ENCODE data around the gene STPG3. TPM values are rescaled to one million over a fixed set of nuclear protein-coding genes. Genes with fewer than 3 reads are reported as not detected.
A peak's percentile ranks its signal among the peaks of the same experiment; 100 is the strongest.

STPG3 gene
- total RNA-seq, 4 donors from 2014 or later: not detected

DNA sequence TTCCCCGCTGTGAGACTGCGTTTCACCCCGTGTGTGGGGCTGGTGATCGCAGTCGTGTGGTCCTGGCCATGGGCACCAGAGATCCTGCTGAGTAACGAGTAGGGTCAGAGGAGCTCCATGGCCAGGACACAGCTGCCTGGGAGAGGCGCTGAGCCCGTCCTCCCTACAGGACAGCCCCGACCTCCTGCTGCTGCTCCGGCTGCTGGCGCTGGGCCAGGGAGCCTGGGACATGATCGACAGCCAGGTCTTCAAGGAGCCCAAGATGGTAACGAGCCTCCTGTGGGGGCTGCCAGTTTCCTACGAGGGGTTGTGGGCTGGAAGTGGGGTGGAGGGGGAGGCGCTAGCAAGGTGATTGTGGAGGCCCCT lies 15.1 kb downstream of the STPG3 start:
- DNase-seq (ENCODE audit: extremely low spot score): no peak

GRCh38 chr9:137266585-137267453 lies 15.7 kb downstream of the STPG3 start:
- Histone ChIP-seq H3K9me3 (no peaks in the 10 kb centered on the region), H3K36me3 (peaks cover 29 to 88% (median 63%) of the 10 kb centered on the region in 4 donors), H3K27ac (replicated peaks in 1 of 4) (no peak overlapping the region), H3K4me1 (peaks cover 26 to 42% (median 28%) of the 10 kb centered on the region in 4 donors), H3K4me3 (no peak overlapping the region), H3K27me3 (peaks cover 0 to 6% (median 0%) of the 10 kb centered on the region in 4 donors)
- WGBS: 89% methylated on average over 26 of the region's 34 CpGs
- no peak for DNase-seq (ENCODE audit: extremely low spot score)
- intact Hi-C loops (cut with DNase I): no loop called here
- no peak for TF ChIP-seq EP300 (IDR thresholded peaks at IDR 0.05)
- TF ChIP-seq POLR2A (IDR thresholded peaks at IDR 0.05; ENCODE audit: low read depth): no peak
- TF ChIP-seq POLR2AphosphoS5 (IDR thresholded peaks at IDR 0.05): no peak
- TF ChIP-seq CTCF (IDR thresholded peaks at IDR 0.05): no peak

More for the DNA sequence above, 15.1 kb downstream of the STPG3 start:
- H3K4me3 ChIP-seq: no peak overlapping the region
- H3K4me1 ChIP-seq: peaks cover 27 to 35% (median 30%) of the 10 kb centered on the region in 4 donors
- peaks cover 0 to 3% (median 0%) of the 10 kb centered on the region in 4 donors for H3K27me3 ChIP-seq
- 70% methylated on average over 4 of the region's 15 CpGs for WGBS
- H3K27ac ChIP-seq (replicated peaks in 1 of 4): no peak overlapping the region
- peaks cover 29 to 81% (median 57%) of the 10 kb centered on the region in 4 donors for H3K36me3 ChIP-seq
- intact Hi-C loops (cut with DNase I): no loop called here
- TF ChIP-seq POLR2AphosphoS5 (IDR thresholded peaks at IDR 0.05) (no peak), EP300 (IDR thresholded peaks at IDR 0.05) (no peak), CTCF (IDR thresholded peaks at IDR 0.05) (no peak), POLR2A (IDR thresholded peaks at IDR 0.05; ENCODE audit: low read depth) (no peak)
- no peaks in the 10 kb centered on the region for H3K9me3 ChIP-seq

DNA sequence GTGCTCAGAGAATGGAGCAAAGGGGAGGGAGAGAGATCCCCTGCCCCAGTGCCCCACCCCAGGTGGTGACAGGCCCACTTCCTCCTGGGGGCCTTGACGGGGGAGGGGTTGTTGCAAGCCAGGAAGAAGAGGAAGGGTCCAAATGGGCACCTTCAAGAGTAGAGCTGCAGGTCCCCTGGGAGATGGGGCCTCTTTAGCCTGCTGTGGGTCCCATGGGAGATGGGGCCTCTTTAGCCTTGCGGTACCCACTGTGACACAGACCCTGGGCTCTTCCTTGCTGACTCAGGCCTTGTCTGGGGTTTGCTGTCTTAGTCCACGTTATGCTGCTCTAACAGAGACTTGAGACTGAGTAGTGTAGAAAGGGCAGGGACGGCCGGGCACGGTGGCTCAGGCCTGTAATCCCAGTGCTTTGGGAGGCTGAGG lies 16.9 kb downstream of the STPG3 start:
- peaks cover 23 to 44% (median 24%) of the 10 kb centered on the region in 4 donors for H3K4me1 ChIP-seq
- peaks cover 40 to 97% (median 72%) of the 10 kb centered on the region in 4 donors for H3K36me3 ChIP-seq
- no peak for DNase-seq (ENCODE audit: extremely low spot score)
- H3K27me3 ChIP-seq: peaks cover 0 to 16% (median 0%) of the 10 kb centered on the region in 4 donors
- intact Hi-C loops (cut with DNase I): no loop called here
- WGBS: 93% methylated on average over 5 of the region's 6 CpGs
- no peak for TF ChIP-seq EP300 (IDR thresholded peaks at IDR 0.05)
- H3K27ac ChIP-seq (replicated peaks in 1 of 4): peak overlapping the region in 2 of 4 donors; percentile 11 to 62
- no peaks in the 10 kb centered on the region for H3K9me3 ChIP-seq
- H3K4me3 ChIP-seq: no peak overlapping the region

GRCh38 chr9:137268538-137269201 lies 17.6 kb downstream of the STPG3 start:
- DNase-seq (ENCODE audit: extremely low spot score): no peak
- TF ChIP-seq POLR2A (IDR thresholded peaks at IDR 0.05; ENCODE audit: low read depth) (no peak), POLR2AphosphoS5 (IDR thresholded peaks at IDR 0.05) (no peak)
- peaks cover 39 to 97% (median 71%) of the 10 kb centered on the region in 4 donors for H3K36me3 ChIP-seq
- peaks cover 0 to 16% (median 0%) of the 10 kb centered on the region in 4 donors for H3K27me3 ChIP-seq
- peak overlapping the region; percentile 59 to 67 (median 62) for H3K27ac ChIP-seq (replicated peaks in 1 of 4)
- peaks cover 23 to 44% (median 24%) of the 10 kb centered on the region in 4 donors for H3K4me1 ChIP-seq
- WGBS: 75% methylated on average over 18 of the region's 19 CpGs
- peak overlapping the region in 1 of 4 donors; percentile 21 for H3K4me3 ChIP-seq
- intact Hi-C loops (cut with DNase I): no loop called here
- no peaks in the 10 kb centered on the region for H3K9me3 ChIP-seq

- DNase-seq (ENCODE audit: extremely low spot score): no peak
These were observed 18.2 kb downstream of the STPG3 start for GRCh38 chr9:137269231-137269772.

More at GRCh38 chr9:137269231-137269772, 18.2 kb downstream of the STPG3 start:
- 48% methylated on average over 17 of the region's 17 CpGs for WGBS
- intact Hi-C loops (cut with DNase I): no loop called here
- H3K9me3 ChIP-seq: no peaks in the 10 kb centered on the region
- H3K4me3 ChIP-seq: peak overlapping the region in 1 of 4 donors; percentile 21
- peak overlapping the region; percentile 59 to 67 (median 62) for H3K27ac ChIP-seq (replicated peaks in 1 of 4)
- TF ChIP-seq CTCF (IDR thresholded peaks at IDR 0.05) (no peak), POLR2AphosphoS5 (IDR thresholded peaks at IDR 0.05) (peak; percentile 42 to 73), EP300 (IDR thresholded peaks at IDR 0.05) (no peak), POLR2A (IDR thresholded peaks at IDR 0.05; ENCODE audit: low read depth) (no peak)
- peaks cover 23 to 49% (median 24%) of the 10 kb centered on the region in 4 donors for H3K4me1 ChIP-seq
- H3K27me3 ChIP-seq: peaks cover 0 to 16% (median 0%) of the 10 kb centered on the region in 4 donors
- H3K36me3 ChIP-seq: peaks cover 33 to 97% (median 68%) of the 10 kb centered on the region in 4 donors
